NCI-H526 treated with DMSO at 0.1 percent for 48 hours (cell line): ENCODE results near the gene ADGRD1.
A peak's percentile ranks its signal among the peaks of the same experiment; 100 is the strongest.
"Not testable (repeated sequence)": the region's sequence is repeated elsewhere in the genome, so short reads cannot be mapped to it uniquely, and the experiment has no call there.

Experiments used
- DNase-seq: peaks from one replicate; lab custom pipeline; 2025; lab: John Stamatoyannopoulos, UW

ADGRD1 gene

GRCh38 chr12:130937546-130937945 is 16.2 kb upstream of the ADGRD1 start:
- not testable (repeated sequence) for DNase-seq

DNA sequence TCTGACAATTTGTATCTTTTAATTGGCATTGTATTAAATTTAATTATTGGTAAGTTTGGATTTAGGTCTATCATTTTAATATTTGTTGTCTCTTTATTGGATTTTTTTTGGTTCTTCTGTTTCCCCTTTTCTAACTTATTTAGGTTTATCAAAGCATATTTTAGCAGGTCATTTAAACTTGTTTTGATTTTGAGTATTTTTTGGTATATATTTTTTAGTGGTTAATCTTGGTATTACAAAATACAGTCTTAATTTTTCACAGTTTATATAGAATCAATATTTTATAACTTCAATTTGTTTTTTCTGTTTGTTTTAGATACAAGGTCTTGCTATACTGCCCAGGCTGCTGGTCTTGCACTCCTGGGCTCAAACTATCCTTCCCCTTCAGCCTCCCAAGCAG is 15.5 kb upstream of the ADGRD1 start:
- no peak for DNase-seq

DNA sequence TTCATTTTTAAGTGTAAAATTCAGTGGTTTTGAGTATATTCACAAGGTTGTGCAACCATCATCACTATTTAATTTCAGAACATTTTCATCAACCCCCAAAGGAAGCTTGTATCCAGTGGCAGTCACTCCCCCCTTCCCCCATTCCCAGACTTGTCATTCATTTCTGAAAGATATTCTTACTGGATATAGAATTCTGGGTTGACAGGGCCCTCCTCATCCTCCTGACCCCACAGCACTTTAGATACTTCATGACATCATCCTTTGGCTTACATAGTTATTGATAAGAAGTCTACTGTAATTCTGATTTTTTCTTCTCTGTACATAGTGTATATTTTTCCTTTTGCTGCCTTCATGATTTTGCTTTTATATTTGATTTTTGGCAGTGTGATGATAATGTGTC is 8.8 kb upstream of the ADGRD1 start:
- no peak for DNase-seq

DNA sequence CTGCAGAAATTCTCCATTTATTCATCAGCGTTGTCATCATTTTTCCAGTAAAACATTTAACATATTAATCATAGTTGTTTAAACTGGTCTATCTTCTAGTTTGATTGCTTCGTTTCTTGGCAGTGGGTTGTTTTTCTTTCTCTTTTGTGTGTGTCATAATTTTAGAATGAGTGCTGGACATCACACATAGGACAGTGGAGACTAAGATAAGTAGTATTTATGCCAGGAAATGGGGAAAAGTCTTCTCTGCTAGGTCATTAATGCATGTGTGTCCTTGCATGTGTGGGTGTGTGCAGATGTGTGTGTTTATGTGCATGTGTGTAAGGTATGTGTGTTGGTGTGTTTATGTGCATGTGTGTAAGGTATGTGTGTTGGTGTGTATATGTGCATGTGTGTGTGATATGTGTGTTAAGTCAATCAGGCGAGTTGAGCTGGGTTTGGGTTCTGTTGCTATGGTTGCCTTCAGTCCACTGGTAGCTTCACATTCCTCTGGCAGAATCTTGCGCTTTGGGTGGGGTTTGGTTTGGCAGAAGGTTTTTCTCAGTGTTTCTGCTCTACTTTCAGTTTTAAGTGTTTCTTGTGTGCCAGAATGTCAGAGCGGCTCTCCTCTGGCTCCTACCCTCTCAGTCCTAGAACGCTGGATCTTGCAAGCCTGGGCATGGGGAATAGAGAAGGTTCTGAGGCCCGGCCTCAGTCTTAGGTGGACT is 7.8 kb upstream of the ADGRD1 start:
- no peak for DNase-seq

GRCh38 chr12:130947028-130947613 is 6.6 kb upstream of the ADGRD1 start:
- DNase-seq: no peak

DNA sequence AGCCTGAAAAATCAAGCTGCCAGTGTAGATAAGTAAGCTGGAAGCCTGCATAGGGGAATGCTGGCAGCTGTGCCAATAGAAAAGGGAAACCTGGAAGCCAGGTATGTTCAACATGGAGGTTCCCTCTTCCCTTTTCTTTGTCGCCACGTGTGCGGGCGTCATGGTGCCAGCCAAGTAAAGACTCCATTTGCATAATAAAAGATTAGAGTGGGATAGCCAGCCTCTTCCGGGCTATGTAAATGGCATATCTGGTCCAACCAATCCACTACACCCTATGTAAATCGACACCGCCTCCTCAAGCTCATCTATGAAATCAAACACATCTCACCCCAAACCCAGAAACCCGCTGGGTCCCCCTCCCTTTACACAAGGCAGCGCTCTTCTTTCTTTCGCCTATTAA is 5.6 kb upstream of the ADGRD1 start:
- no peak for DNase-seq

GRCh38 chr12:130948751-130949150 is 5.0 kb upstream of the ADGRD1 start:
- no peak for DNase-seq

GRCh38 chr12:130949806-130950205 is 3.9 kb upstream of the ADGRD1 start:
- no peak for DNase-seq

- no peak for DNase-seq
These were observed 2.1 kb upstream of the ADGRD1 start for GRCh38 chr12:130951636-130952035.

DNA sequence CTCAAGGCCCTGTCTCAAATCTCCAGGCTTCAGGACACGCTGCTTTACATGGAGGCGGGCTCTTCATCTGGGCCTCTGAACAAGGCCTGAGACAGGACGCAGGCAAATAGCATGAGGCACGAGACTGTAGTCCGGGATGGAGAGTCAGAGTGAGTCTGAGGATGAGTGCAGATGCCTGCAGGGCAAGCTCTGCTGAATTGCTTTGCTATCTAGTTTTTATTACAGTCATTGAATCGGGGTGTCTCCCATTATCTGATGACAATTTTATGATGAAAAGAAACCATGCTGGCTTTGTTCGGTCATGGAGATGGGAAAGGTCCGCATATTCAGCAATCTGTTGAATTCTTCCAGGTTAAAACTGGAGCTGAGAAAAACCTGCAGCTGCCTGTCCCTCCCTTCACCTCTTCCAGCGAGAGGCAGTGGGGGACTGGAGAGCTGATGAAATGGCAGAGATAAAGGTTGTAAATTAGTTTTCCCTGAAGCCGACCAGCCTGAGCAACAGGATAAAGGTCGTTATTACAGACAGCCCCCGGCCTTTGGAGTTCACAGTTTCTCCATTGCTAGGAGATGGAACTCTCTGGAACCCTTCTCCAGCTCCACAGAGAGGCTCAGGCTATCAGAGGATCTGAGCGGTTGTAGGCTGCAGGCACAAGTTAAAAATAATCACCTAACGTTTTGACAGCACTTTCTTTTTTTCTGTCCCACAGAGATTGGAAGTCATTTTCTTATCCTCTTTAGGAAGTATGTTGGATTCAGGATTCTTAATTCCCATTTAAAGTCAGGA is 1.3 kb upstream of the ADGRD1 start:
- DNase-seq: peak; percentile 37

DNA sequence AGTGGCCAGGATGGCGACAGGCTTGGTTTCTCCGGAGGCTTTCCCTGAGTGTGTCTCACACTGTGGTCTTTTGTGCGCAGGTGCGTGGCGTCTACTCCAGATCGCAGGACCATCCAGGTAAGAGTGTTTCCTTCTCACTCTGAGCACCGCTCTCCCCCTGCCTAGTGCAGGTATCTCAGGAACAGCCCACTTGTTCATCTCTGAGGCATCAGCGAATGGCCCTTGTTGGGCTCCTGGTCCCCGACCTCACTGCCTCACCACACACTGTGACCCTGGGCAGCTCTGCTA is 781 bp downstream of the ADGRD1 start:
- DNase-seq: no peak

GRCh38 chr12:130955238-130955816 is 1.6 kb downstream of the ADGRD1 start:
- DNase-seq: no peak

- DNase-seq: no peak
These were observed 2.3 kb downstream of the ADGRD1 start for GRCh38 chr12:130956009-130956408.

DNA sequence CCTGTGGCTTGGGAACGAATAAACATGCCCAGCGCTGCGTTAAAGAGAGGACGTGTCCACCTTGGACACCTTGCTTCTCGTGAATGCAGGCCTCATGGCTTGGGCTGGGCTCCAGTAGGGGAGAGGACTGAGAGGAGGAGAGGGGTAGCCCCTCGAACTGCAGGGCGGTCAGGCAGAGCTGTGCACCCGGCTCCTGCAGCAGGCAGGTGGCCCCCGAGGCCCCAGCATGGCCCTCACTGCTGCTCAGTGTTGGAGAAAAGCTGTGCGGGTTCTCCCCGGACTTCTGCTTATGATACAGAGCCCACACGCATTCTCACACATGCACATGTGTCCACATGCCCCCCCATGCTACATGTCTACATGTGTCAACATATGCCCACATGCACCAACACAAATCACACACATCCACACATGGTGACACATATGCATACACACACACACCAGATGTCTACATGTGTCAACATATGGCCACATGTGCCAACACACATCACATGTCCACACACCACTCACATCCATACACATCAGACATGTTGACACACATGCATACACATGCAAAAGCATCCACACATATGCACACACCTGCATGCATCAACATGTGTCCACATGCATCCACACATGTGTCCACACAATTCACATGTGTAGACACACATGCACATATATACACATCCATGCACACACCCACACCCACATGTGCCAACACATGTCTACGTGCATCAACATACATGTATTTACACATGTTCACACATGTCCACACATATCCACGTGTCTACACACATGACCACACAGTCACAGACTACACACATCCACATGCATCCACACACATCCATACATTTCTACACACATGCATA is 3.0 kb downstream of the ADGRD1 start:
- DNase-seq: no peak

DNA sequence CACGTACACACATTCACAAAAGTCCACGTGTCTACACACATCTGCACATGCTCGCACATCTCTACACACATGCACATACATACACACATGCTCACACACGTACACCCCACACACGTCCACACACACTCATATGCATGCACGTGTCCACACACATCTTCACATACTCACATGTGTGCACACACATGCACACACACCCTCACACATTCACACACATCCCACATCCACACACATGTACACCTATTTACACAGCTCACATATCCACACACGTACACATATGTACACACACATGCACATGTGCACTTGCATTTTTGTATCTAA is 3.6 kb downstream of the ADGRD1 start:
- no peak for DNase-seq

DNA sequence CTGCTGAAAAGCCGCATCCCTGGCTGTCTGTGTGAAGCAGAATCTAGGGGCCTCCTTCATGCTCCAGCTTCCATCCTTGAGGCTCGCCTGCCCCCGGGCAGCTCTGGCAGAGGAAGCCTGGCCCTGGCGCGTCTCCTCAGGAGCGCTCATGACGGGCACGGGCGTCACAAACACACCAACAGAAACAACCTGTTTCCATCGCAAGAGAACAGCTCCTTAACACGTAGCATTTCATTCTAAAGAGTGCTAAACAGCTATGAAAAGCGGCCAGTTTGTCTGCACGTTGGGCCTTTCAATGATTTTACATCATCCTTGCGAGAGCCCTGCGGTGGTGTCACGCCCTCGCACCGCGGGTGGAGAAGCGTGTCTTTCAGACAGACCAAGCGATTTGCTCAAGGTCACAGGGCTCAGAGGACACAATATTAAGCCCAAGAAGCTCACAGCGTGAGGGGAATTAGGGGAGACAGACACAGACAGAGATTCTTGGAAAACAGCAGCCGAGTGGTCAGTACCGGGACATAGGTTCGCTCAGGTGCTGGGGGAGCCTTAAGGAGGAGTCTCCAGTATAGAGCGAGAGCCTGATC is 4.9 kb downstream of the ADGRD1 start:
- DNase-seq: no peak

- no peak for DNase-seq
These were observed 5.9 kb downstream of the ADGRD1 start for GRCh38 chr12:130959632-130960031.

GRCh38 chr12:130960058-130960457 is 6.4 kb downstream of the ADGRD1 start:
- no peak for DNase-seq

GRCh38 chr12:130960787-130961186 is 7.1 kb downstream of the ADGRD1 start:
- DNase-seq: no peak

- no peak for DNase-seq
These were observed 8.3 kb downstream of the ADGRD1 start for GRCh38 chr12:130961921-130962451.

- DNase-seq: no peak
These were observed 11.5 kb downstream of the ADGRD1 start for GRCh38 chr12:130965214-130965613.

- no peak for DNase-seq
These were observed 12.0 kb downstream of the ADGRD1 start for GRCh38 chr12:130965668-130966067.
